GM23338 (cell line): ENCODE data around the gene ACTL6B. TPM values are rescaled to one million over a fixed set of nuclear protein-coding genes. Genes with fewer than 3 reads are reported as not detected.

Experiments used
- ATAC-seq: fragments of 200-7000 bp; cut with Tn5 transposase; 3 replicates; pipeline ENCODE4 v1.9.1; 2020
- DNase-seq: peaks from one replicate; pipeline ENCODE4 v3.0.0-alpha.2; 2015; ENCODE audit warnings: low spot score
- H2AFZ ChIP-seq: fragments of 200-600 bp; sonication (generic); 2 replicates; pipeline ENCODE4 v1.8.0; 2016; ENCODE audit warnings: antibody characterized with exemption, mild to moderate bottlenecking, moderate library complexity
- H3F3A ChIP-seq: fragments of 200-600 bp; sonication (generic); replicated peaks from 2 replicates; pipeline ENCODE4 v1.8.0; 2017; ENCODE audit warnings: antibody characterized with exemption, mixed run types, low read depth
- H3K27ac ChIP-seq: fragments of 200-600 bp; sonication (generic); 2 replicates; pipeline ENCODE4 v1.6.1; 2016; ENCODE audit warnings: low read depth
- H3K27me3 ChIP-seq: fragments of 200-600 bp; sonication (generic); 2 replicates; pipeline ENCODE4 v1.8.0; 2016; ENCODE audit warnings: mild to moderate bottlenecking, mixed run types, moderate library complexity; ENCODE audit not compliant: insufficient read depth
- H3K36me3 ChIP-seq: fragments of 200-600 bp; sonication (generic); 2 replicates; pipeline ENCODE4 v1.8.0; 2016; ENCODE audit warnings: mild to moderate bottlenecking; ENCODE audit not compliant: insufficient read depth
- H3K4me1 ChIP-seq: fragments of 200-600 bp; sonication (generic); 2 replicates; pipeline ENCODE4 v1.8.0; 2016; ENCODE audit warnings: mild to moderate bottlenecking, moderate library complexity; ENCODE audit not compliant: insufficient read depth
- H3K4me2 ChIP-seq: fragments of 200-600 bp; sonication (generic); 2 replicates; pipeline ENCODE4 v1.7.1; 2017; ENCODE audit warnings: mixed run types
- H3K4me3 ChIP-seq: fragments of 200-600 bp; sonication (generic); 2 replicates; pipeline ENCODE4 v1.6.1; 2016; ENCODE audit warnings: mixed run types
- H3K79me2 ChIP-seq: fragments of 200-600 bp; sonication (generic); replicated peaks from 2 replicates; pipeline ENCODE4 v1.8.0; 2017; ENCODE audit warnings: mild to moderate bottlenecking; ENCODE audit not compliant: insufficient read depth
- H3K9me2 ChIP-seq: fragments of 200-600 bp; sonication (generic); 2 replicates; pipeline ENCODE4 v1.8.0; 2017; ENCODE audit not compliant: insufficient read depth
- H4K20me1 ChIP-seq: fragments of 200-600 bp; sonication (generic); replicated peaks from 2 replicates; pipeline ENCODE4 v1.8.0; 2017; ENCODE audit warnings: mild to moderate bottlenecking; ENCODE audit not compliant: insufficient read depth
- H3K27ac Mint-ChIP-seq: 2 replicates; pipeline ENCODE4 v1.8.0; 2020; ENCODE audit warnings: inconsistent platforms, mild to moderate bottlenecking, moderate library complexity, mixed read lengths
- H3K27me3 Mint-ChIP-seq: 3 replicates; pipeline ENCODE4 v1.8.0; 2022; ENCODE audit warnings: low read depth, mild to moderate bottlenecking, moderate library complexity, mixed read lengths, inconsistent platforms; ENCODE audit not compliant: insufficient read depth, poor library complexity
- H3K36me3 Mint-ChIP-seq: 3 replicates; pipeline ENCODE4 v1.8.0; 2021; ENCODE audit warnings: low read depth, mild to moderate bottlenecking, inconsistent platforms, moderate library complexity, mixed read lengths
- H3K4me1 Mint-ChIP-seq: 3 replicates; pipeline ENCODE4 v1.8.0; 2020; ENCODE audit warnings: mild to moderate bottlenecking, inconsistent platforms, mixed read lengths
- H3K4me3 Mint-ChIP-seq: 3 replicates; pipeline ENCODE4 v1.8.0; 2021; ENCODE audit warnings: moderate library complexity, mild to moderate bottlenecking, inconsistent platforms, mixed read lengths
- H3K9me3 Mint-ChIP-seq: 3 replicates; pipeline ENCODE4 v1.8.0; 2020; ENCODE audit warnings: moderate library complexity, mild to moderate bottlenecking, inconsistent platforms, mixed read lengths
- CREB1 ChIP-seq: fragments of 250-450 bp; sonication (Bioruptor Pico); IDR thresholded peaks from 2 replicates; pipeline ENCODE4 v1.5.0; 2020; ENCODE audit warnings: low read depth, mild to moderate bottlenecking, moderate library complexity
- EZH2 ChIP-seq: fragments of 200-600 bp; sonication (generic); IDR thresholded peaks from one replicate; pipeline ENCODE4 v1.8.0; 2017; ENCODE audit warnings: antibody characterized with exemption, mild to moderate bottlenecking, low read depth; ENCODE audit not compliant: unreplicated experiment
- EZH2phosphoT487 ChIP-seq: fragments of 200-600 bp; sonication (generic); IDR thresholded peaks from one replicate; pipeline ENCODE4 v1.8.1; 2018; ENCODE audit warnings: antibody characterized with exemption; ENCODE audit not compliant: unreplicated experiment
- POLR2AphosphoS5 ChIP-seq: IDR thresholded peaks from 2 replicates; pipeline ENCODE4 v1.6.1; 2016; ENCODE audit warnings: antibody characterized with exemption, low read depth
- ZNF331 ChIP-seq: fragments of 250-450 bp; sonication (Bioruptor Pico); IDR thresholded peaks from 2 replicates; pipeline ENCODE4 v1.5.0; 2020; ENCODE audit warnings: low read depth, mild to moderate bottlenecking, moderate library complexity
- ZNF462 ChIP-seq: fragments of 250-450 bp; sonication (Bioruptor Pico); IDR thresholded peaks from 2 replicates; pipeline ENCODE4 v1.5.0; 2020; ENCODE audit warnings: mild to moderate bottlenecking, moderate library complexity
- polyA plus RNA-seq: library from polyadenylated mRNA; unstranded; fragments of >200 nt; fragmentation: Nextera tagmentation; extraction: Ambion mirVana; gene quantifications from 2 replicates; pipeline ENCODE4 v1.2.1, GENCODE V29; 2016
- total RNA-seq: library from RNA; depleted of rRNA; stranded (reverse); fragments of >200 nt; shearing (Covaris generic); gene quantifications from 2 replicates; pipeline ENCODE4 v1.2.3, GENCODE V29; 2014
- TF ChIP-seq, protein P1 (sequence below), 2 experiments: fragments of 200-600 bp in 1 of 2; sonication (generic) in 1 of 2; conservative IDR thresholded peaks; 2 replicates each; pipeline versions ENCODE4 v1.5.1 to v1.6.1; 2016 to 2017; ENCODE audit warnings: antibody characterized with exemption in 2 of 2, low read depth in 2 of 2, mild to moderate bottlenecking in 2 of 2, moderate library complexity in 1 of 2

ACTL6B gene
- total and polyA plus RNA-seq, 2 experiments from 2014 or later, result 0.69 to 2.5 TPM

DNA sequence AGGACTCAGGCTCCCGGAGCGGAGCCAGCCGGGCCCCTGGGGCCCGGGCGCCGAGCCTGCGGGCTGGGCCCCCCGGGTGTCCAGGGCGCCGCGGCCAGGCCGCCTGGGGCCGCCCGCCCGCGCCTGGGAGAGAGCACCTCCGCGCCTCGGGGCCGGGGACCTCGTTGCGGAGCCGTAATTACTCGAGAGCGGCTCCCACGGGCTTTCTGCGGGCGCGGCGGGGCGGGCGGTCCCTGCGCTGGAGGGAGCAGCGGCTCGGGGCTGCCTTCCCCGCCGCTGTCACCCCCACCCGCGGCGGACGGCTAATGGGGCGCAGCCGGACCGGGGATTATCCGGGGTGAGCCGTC, 18.8 kb upstream of the ACTL6B start (continued):
- TF ChIP-seq ZNF462 (CRISPR knock-in tag), result no peak
- no peak for TF ChIP-seq ZNF331 (CRISPR knock-in tag)
- no peak for TF ChIP-seq EZH2phosphoT487
- no peak for TF ChIP-seq EZH2
- no peak for TF ChIP-seq POLR2AphosphoS5
- TF ChIP-seq CREB1 (CRISPR knock-in tag), result no peak

DNA sequence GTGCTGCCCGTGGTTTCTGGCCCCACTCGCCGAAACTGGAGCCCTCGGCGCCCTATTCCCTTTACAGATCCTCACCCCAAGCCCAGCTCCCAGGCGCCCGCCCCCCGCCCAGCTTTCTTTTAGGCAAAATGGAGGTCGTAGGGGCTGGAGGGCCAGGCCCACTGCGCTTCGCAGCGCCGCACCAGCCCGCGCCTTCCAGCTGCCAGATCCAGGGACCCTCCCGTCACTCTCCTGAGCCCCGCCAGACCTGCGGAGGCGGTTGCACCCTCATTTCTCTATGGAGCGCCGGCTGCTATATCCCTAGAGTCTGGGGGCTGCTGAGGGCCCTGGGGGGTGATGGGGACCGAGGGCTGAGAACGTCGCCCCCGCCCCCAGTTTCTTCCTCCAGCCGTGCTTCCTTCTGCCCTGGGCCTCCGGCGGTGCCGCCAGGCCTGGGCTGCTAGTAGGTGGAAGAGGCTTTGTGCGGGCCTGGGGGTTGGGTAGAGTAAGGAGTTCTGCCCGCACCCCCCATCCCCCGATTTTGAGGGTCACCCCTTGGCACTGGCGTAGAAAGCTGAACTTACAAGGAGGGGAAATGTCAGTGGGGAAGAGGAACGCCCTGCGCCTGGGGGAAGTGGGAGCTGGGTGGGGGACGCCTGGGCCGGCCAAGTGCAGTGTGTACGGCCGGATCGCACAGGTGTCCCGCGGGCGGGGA, 18.3 kb upstream of the ACTL6B start:
- H3K4me3 ChIP-seq, result peak overlapping the region; percentile 93
- ATAC-seq (peak; percentile 5; the same call in 2 of the 3 replicates), DNase-seq (peak; percentile 67)
- Mint-ChIP-seq H3K4me3 (peak overlapping the region; percentile 83), H3K27me3 (peaks cover 35% of the 10 kb centered on the region), H3K27ac (no peak overlapping the region), H3K4me1 (peaks cover 7% of the 10 kb centered on the region), H3K9me3 (no peaks in the 10 kb centered on the region), H3K36me3 (peaks cover 18% of the 10 kb centered on the region)
- no peaks in the 10 kb centered on the region for H3K36me3 ChIP-seq
- H3K27me3 ChIP-seq, result peaks cover 16% of the 10 kb centered on the region
- no peak overlapping the region for H2AFZ ChIP-seq
- no peak overlapping the region for H3K27ac ChIP-seq
- H4K20me1 ChIP-seq, result no peaks in the 10 kb centered on the region; the same call in 1 of the 2 replicates
- peaks cover 4% of the 10 kb centered on the region; the same call in 1 of the 2 replicates for H3K4me1 ChIP-seq
- no peaks in the 10 kb centered on the region for H3K79me2 ChIP-seq
- H3K9me2 ChIP-seq, result no peaks in the 10 kb centered on the region
- H3F3A ChIP-seq, result peaks cover 19% of the 10 kb centered on the region
- H3K4me2 ChIP-seq, result peak overlapping the region; percentile 99
- TF ChIP-seq, protein P1, sequence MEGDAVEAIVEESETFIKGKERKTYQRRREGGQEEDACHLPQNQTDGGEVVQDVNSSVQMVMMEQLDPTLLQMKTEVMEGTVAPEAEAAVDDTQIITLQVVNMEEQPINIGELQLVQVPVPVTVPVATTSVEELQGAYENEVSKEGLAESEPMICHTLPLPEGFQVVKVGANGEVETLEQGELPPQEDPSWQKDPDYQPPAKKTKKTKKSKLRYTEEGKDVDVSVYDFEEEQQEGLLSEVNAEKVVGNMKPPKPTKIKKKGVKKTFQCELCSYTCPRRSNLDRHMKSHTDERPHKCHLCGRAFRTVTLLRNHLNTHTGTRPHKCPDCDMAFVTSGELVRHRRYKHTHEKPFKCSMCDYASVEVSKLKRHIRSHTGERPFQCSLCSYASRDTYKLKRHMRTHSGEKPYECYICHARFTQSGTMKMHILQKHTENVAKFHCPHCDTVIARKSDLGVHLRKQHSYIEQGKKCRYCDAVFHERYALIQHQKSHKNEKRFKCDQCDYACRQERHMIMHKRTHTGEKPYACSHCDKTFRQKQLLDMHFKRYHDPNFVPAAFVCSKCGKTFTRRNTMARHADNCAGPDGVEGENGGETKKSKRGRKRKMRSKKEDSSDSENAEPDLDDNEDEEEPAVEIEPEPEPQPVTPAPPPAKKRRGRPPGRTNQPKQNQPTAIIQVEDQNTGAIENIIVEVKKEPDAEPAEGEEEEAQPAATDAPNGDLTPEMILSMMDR (conservative IDR thresholded peaks at IDR 0.05; ENCODE audit: low read depth in 2 of 2), result no peak
- no peak for TF ChIP-seq EZH2
- no peak for TF ChIP-seq ZNF462 (CRISPR knock-in tag)
